Fibroblast of skin of right quadriceps (primary cell): ENCODE data around the gene C19orf47.
A peak's percentile ranks its signal among the peaks of the same experiment; 100 is the strongest.

Experiments used
- DNase-seq: peaks from one replicate; pipeline ENCODE4 v3.0.0-alpha.2; 2013

The C19orf47 gene

DNA sequence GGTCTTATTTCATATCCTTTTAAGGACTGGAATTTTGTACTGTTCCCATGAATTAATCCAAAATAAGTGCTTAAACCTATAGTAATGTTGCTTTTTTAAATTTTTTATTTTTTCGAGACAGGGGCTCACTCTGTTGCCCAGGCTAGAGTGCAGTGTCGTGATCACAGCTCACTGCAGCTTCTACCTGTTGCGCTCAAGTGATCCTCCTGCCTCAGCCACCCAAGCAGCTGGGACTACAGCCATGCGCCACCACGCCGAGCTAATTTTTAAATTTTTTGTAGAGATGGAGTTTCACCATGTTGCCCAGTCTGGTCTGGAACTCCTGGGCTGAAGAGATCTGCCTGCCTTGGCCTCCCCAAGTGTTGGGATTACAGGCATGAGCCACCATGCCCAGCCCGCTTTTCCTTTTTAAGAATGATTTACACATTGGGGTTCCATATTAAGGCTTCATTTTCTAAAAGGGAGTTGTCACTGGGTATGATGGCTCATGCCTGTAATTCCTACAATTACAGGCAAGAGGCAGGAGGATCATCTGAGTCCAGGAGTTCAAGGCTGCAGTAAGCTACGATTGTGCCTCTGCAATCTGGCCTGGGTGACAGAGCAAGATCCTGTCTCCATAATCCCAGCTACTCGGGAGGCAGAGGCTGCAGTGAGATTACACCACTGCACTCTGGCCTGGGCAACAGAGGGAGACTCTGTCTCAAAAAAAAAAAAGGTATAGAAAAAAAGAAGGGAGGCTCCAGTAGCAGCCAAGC is 34.8 kb downstream of the C19orf47 start:
- no peak for DNase-seq

- DNase-seq, result no peak
These were observed 35.7 kb downstream of the C19orf47 start for GRCh38 chr19:40312533-40312932.

GRCh38 chr19:40309666-40310065 is 38.5 kb downstream of the C19orf47 start:
- DNase-seq, result no peak

- peak; percentile 81 for DNase-seq
These were observed 42.8 kb downstream of the C19orf47 start for GRCh38 chr19:40305403-40305802.

DNA sequence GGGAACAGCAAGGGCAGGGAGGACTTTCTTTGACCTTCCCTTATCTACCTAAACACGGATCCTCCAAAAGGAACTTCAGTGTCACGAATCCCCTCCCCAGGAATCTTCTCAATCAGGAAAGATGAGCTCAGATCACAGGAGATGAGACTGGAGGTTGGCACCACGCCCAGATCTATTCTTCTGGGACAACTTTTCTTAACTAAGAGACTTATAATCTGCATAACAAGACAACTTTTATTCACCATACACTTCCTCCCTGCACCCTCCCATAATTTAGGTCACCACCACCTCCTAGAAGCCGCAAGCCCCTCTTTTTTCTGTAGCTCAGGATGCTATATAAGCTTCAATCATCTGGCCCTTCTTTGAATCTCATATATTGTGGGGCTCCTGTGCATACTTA is 43.9 kb downstream of the C19orf47 start:
- peak; percentile 30 for DNase-seq

- DNase-seq, result no peak
These were observed 44.4 kb downstream of the C19orf47 start for GRCh38 chr19:40303765-40304164.

DNA sequence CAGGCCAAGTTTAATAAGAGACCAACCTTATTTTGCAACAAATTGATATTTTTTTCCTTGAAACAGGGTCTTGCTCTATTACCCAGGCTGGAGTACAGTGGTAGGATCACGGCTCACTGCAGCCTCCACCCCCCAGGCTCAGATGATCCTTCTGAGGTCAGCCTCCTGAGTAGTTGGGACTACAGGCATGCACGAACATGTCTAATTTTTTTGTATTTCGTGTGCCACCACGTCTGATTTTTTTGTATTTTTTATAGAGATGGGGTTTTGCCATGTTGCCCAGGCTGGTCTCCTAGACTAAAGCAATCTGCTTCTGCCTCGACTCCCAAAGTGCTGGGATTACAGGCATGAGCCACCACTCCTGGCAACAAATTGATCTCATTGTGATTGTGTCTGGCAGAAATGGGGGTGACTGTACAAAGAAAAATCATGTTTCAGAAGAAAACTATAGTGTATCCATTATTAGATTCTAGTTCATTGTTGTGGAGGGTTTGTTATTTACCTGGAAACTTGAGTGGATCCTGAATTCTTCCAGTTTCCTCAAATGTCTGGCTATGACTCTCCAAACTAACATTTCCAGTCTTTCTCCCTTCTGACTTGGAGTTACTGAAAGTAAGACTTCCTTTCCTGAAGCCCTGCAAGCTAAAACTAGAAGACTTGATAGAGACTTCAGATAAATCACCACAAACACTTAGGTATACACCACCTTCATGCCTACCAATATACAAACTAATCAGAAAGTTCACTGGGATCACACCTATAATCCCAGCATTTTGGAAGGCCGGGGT is 45.8 kb downstream of the C19orf47 start:
- no peak for DNase-seq

DNA sequence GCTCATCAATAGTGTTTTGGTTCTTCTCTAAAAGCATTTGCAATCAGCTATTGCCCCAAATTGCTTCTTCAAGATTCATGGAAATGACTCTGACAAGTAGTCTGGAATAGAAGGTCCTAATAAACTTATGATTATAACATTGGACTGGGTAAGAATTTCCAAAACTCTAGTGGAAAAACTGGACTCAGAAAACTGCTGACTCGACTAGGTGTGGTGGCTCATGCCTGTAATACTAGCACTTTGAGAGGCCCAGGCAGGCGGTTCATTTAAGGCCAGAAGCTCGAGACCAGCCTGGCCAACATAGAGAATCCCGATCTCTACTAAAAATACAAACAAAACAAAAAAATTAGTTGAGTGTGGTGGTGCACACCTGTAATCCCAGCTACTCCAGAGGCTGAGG is 47.5 kb downstream of the C19orf47 start:
- DNase-seq, result no peak

DNA sequence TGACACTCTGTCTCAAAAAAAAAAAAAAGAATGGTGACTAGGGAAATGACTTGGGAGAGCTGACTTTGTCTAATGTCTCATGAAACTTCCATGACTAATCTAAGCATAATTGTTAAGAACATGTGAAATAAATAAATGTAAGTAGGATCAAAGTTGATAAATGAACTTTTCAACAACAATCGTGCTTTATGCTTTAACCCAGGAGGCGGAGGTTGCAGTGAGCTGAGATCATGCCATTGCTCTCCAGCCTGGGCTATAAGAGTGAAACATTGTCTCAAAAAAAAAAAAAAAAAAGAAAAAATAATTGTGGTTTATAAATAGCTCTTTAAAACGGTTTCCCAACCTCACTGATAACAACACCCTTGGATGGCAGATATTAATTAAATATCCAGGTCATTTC is 50.2 kb downstream of the C19orf47 start:
- no peak for DNase-seq

DNA sequence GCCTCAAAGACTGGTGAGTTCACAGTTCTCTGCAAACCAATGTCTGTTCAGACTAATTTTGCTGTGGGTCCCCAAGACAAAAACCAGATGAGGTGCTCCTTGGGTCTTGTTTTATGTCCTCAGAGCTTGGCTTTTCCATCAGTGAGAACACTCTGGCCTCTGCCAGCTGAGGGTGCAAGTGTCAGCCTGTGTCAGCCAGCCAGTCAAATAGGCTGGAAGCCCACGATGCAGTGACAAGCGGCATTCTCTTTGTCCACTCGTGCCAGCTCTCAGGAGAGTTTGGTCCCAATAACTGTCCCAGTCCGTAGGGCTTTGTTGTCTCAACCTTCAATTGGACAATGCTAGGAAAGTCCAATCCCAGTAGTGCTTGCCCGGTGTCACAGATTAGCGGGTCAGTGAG is 53.6 kb downstream of the C19orf47 start:
- no peak for DNase-seq

DNA sequence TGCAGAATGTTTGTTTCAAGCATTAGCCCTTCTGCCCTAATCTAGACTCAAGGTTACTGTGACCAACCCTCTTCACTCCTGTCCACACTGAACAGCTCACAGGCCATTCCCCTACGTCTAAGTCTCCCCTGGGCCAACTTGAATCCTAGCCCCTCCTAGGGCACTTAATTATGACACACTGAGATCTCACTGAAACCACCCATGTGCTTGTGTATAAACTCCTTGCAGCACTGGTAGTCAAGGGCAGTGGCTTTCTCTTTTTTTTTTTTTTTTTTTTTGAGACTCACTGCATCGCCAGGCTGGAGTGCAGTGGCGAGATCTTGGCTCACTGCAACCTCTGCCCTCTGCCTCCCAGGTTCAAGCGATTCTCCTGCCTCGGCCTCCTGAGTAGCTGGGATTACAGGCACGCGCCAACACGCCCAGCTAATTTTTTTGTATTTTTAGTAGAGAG is 61.2 kb downstream of the C19orf47 start:
- DNase-seq, result no peak

DNA sequence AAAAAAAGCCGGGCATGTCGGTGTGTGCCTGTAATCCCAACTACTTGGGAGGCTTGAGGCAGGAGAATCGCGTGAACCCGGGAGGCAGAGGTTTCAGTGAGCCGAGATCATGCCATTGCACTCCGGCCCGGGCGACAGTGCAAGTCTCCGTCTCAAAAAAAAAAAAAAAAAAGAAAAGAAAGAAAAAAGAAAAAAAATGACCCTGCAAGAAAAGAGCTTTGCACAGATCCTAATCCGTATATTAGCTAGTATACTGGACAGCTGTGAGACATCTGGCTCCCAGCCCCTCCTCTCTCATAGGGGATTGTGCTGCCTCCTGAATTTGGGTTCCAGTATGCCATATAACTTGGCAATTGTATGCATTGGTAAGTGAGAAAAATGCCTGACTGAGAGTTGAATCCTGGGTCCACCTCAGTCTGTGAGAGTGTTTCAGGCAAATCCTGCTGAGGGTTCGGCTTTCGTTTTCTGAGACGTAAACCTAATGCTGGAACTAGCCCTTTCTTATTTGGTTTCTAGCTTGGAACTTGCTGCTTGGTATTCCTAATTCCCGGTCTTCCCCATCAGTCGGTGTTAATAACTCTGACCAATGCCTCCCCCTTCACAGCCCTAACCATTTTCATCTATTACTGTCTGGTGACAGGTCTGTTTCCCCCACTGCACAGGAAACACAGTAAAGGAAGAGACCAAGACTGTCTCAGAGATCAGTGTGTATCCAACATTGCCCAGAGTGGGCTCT is 61.8 kb downstream of the C19orf47 start:
- no peak for DNase-seq

DNA sequence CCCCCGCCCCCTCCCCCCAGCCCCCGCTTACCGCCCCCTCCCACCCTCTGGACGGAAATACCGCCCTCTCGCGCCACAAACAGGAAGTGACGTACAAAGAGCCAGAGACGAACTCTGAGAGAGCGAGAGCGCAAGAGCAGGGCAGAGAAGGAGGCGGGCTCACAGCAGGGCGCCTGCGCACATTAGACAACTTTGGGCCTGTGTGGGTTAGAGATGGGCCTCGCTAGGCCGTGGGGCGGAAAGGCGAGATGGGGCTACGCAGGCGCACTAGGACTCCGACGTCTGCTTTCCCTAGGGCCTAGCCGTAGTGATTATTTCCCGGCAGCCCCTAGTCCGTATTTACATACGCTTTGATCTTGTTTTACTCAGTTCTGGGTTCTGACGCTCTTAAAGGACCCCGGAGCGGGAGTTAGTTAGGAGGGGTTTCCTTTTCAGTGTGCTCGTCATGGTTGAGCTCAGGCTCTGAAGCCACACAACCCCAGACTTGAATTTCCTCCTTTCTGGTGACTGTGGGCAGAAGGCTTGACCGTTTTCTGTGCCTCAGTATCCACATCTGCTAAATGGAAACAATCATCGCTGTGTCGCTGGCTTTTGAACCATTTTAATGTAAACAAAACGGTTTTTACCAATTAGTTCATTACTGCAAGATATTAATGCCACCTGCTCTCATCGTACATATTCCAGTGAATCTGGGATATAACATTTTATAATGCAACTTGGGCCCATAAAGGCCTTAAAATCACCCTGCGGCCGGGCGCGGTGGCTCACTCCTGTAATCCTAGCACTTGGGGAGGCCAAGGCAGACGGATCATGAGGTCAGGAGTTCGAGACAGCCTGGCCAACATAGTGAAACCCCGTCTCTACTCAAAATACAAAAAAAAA is 62.6 kb downstream of the C19orf47 start:
- DNase-seq, result peak; percentile 100

DNA sequence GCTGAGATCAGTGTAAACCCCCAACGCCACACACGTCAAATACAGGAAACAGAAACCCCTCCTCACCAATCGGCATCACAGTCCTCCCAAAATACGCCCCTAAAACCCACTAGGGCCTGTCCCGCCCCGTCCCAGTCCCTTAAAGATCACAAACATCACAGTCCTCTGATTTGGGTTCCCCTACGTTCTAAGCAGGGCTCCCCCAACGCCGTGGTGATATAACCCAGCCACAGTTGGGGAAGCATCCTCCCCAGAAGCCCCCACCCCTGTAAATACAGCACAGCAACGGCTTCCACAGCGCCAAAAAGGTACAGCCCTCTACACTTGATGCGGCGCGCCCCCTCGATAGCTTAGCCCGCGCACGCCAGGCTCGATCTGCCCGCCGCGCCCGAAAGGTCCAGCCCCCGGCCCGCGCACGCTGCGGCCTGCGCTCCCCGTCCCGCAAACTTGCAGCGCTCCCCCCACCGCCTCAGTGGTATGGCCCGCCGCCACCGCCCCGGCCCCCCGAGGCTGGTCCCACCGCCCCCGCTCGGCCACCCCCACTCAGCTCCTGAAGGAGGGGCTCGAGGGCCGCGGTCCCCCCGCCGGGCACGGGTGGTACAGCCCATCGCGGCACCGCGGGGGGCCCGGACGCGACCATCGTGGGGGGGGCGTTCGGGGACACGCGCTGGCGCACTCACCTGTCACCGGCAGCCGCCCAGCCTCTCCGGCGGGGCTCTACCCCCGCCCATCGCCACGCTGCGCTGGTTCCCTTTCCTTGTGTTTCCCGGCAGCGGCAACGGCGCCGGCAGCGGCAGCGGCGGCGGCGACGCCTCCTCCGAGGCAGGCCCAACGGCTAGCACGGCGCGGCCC is 63.5 kb downstream of the C19orf47 start, which contains the start of gene AKT2:
Gene AKT2 (minus strand): TSS at position 845 of the 852 bp plus-strand sequence. CDS start 20,078 bp downstream, outside the sequence.
- peak; percentile 77 for DNase-seq

DNA sequence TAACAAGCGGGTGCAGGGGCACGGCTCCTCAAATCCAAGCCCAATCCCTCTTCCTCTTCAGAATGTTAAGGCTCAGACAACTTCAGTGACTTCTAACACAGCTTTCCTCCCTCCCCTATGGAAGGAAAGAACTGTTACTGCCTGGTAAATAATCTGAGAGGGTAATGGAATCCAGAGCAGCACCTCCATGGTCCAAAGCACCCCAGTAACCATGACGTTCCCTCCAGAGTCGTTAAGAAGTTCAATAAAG is 64.0 kb downstream of the C19orf47 start:
- no peak for DNase-seq

DNA sequence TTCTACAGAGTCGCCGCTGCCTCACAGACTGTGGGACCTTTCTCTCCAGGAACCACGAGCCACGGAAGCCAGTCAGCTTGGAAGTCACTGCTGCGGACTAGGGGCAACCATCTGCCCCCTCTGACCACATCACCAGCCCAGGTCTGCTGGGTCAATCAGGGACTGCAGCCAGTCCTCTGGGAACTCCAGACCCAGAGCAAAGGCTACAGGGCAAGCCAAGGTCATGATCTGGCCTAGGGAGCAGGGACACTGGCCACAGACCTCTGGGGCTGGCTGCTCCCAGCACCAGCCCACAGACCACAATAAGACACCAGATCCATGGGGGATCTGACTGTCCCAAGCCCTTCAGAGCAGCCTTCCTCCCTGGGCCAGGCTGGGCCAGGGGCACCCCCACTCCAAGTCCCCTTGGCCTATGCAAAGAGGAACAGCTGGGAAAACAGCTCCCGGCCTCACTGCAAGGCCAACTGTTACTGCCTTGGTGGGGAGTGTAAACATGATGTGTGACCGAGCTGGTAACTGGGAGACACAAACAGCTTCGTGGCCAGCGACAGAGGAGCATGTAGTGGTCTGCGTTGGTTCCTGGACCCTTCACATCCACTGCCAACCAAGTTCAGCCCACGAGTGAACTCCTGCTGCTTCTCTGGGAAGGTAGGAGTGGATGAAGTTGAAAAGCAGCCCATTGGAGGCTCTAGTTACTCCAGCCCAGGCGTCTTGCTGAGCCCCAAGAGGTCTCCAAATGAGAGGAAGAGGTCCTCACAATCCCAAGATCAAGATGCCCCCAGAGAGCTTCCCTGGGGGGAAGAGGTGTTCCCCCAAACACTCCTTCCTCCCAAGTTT is 64.6 kb downstream of the C19orf47 start:
- no peak for DNase-seq

DNA sequence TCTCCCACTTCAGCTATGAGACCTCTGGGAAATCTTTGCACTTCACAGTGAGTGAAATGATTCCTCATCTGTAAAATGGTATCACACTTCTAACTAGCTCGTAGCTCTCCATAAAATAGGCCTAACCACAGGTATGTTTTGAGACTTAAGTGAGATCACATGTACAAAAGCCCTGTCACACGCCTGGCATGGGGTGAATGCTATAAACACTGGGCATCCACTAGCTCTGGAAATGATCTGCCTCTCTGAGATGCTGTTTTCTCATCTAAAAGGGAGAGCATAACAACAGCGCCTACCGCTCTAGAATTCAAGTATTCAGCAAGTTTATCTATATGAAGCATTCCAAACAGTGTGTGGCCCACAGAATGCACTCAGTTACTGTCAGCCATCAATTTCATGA is 65.3 kb downstream of the C19orf47 start:
- peak; percentile 19 for DNase-seq

DNA sequence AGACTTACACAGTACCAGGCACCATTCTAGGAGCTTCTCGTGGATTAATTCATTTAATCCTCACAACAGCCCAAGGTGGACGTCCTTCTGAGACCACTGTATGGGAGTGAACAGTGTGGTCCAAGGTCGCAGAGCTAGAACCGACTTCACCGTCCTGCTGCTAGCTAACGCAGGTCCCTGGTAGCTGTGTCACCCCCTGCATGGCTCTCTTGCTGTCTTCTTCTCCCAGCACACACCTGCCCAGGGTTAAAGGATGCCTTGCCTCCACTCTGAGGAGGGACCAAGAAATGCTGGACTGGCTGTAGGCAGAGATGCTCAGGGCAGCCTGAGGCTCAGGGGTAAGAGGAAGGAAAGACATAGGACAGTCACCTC is 66.0 kb downstream of the C19orf47 start:
- DNase-seq, result no peak

- no peak for DNase-seq
These were observed 66.6 kb downstream of the C19orf47 start for GRCh38 chr19:40281381-40282208.
